PC-3 (cell line): Measurements from ENCODE around the gene TMEM259. TPM values are rescaled to one million over a fixed set of nuclear protein-coding genes. Genes with fewer than 3 reads are reported as not detected.

Source experiments
- ATAC-seq: fragments of 200-7000 bp; cut with Tn5 transposase; 2 replicates; pipeline ENCODE4 v1.9.1; 2020; ENCODE audit warnings: mild to moderate bottlenecking, moderate library complexity
- BruUV-seq: library from RNA; stranded (reverse); fragments of 400-500 nt; replicated peaks from 2 replicates; lab custom pipeline; 2021; lab: Mats Ljungman, UMichigan
- CTCF ChIA-PET: fragments of 300-600 bp; sonication (Branson Sonifier 250); formaldehyde crosslinking; loops from one replicate; lab custom pipeline; 2022; ENCODE audit warnings: antibody characterized with exemption; lab: Charles Lee
- POLR2A ChIA-PET: fragments of 300-600 bp; sonication (Branson Sonifier 250); formaldehyde crosslinking; loops from one replicate; lab custom pipeline; 2022; ENCODE audit warnings: antibody characterized with exemption; ENCODE audit not compliant: unreplicated experiment; lab: Charles Lee
- DNase-seq: peaks from one replicate; pipeline ENCODE4 v3.0.0-alpha.2; 2015
- H2AFZ ChIP-seq: fragments of 300-600 bp; sonication (generic); 2 replicates; pipeline ENCODE4 v1.6.0; 2016; ENCODE audit warnings: antibody characterized with exemption, low read length
- H3F3A ChIP-seq: fragments of 300-600 bp; sonication (generic); one replicate; pipeline ENCODE4 v1.6.0; 2017; ENCODE audit warnings: antibody characterized with exemption, low read length, control low read depth, mild to moderate bottlenecking; ENCODE audit not compliant: unreplicated experiment
- H3K27ac ChIP-seq: fragments of 300-600 bp; sonication (generic); 2 replicates; pipeline ENCODE4 v1.5.1; 2016; ENCODE audit warnings: mild to moderate bottlenecking, low read length
- H3K27me3 ChIP-seq: fragments of 300-600 bp; sonication (generic); 2 replicates; pipeline ENCODE4 v1.6.1; 2016; ENCODE audit warnings: low read length, mixed read lengths
- H3K36me3 ChIP-seq: fragments of 300-600 bp; sonication (generic); 2 replicates; pipeline ENCODE4 v1.6.1; 2016; ENCODE audit warnings: low read depth, mixed run types, low read length, mixed read lengths
- H3K4me1 ChIP-seq: fragments of 300-600 bp; sonication (generic); 2 replicates; pipeline ENCODE4 v1.5.1; 2016; ENCODE audit warnings: low read length; ENCODE audit not compliant: insufficient read depth
- H3K4me2 ChIP-seq: fragments of 300-600 bp; sonication (generic); 2 replicates; pipeline ENCODE4 v1.6.0; 2016; ENCODE audit warnings: low read length
- H3K4me3 ChIP-seq: fragments of 300-600 bp; sonication (generic); 2 replicates; pipeline ENCODE4 v1.5.1; 2016; ENCODE audit warnings: mild to moderate bottlenecking, low read length, mixed read lengths
- H3K79me2 ChIP-seq: fragments of 300-600 bp; sonication (generic); 2 replicates; pipeline ENCODE4 v1.6.1; 2017; ENCODE audit warnings: low read length, mixed read lengths
- H3K9ac ChIP-seq: fragments of 300-600 bp; sonication (generic); 2 replicates; pipeline ENCODE4 v1.6.0; 2016; ENCODE audit warnings: mild to moderate bottlenecking, low read length
- H3K9me2 ChIP-seq: fragments of 300-600 bp; sonication (generic); replicated peaks from 2 replicates; pipeline ENCODE4 v1.6.1; 2016; ENCODE audit warnings: mixed run types, low read length, mixed read lengths
- H3K9me3 ChIP-seq: fragments of 300-600 bp; sonication (generic); 2 replicates; pipeline ENCODE4 v1.6.1; 2016; ENCODE audit warnings: low read length, mixed read lengths
- H4K20me1 ChIP-seq: fragments of 300-600 bp; sonication (generic); 2 replicates; pipeline ENCODE4 v1.6.1; 2016; ENCODE audit warnings: low read length, mixed read lengths
- CTCF ChIP-seq: fragments of 300-600 bp; sonication (generic); conservative IDR thresholded peaks from 2 replicates; pipeline ENCODE4 v1.5.1; 2017; ENCODE audit warnings: antibody characterized with exemption, low read depth, mild to moderate bottlenecking, low read length
- EZH2 ChIP-seq: fragments of 300-600 bp; sonication (generic); IDR thresholded peaks from one replicate; pipeline ENCODE4 v1.6.1; 2017; ENCODE audit warnings: antibody characterized with exemption, mild to moderate bottlenecking, low read length; ENCODE audit not compliant: unreplicated experiment
- EZH2phosphoT487 ChIP-seq: fragments of 300-600 bp; sonication (generic); IDR thresholded peaks from 2 replicates; pipeline ENCODE4 v1.6.1; 2018; ENCODE audit warnings: mild to moderate bottlenecking, antibody characterized with exemption, low read length, borderline replicate concordance
- intact Hi-C: fragments of 100-400 bp; cut with micrococcal nuclease; formaldehyde crosslinking; loops from 2 replicates; pipeline ENCODE4 v1.9.0; 2023
- total RNA-seq: library from RNA; depleted of rRNA; stranded (reverse); fragments of >200 nt; gene quantifications from 2 replicates; pipeline ENCODE4 v1.2.3, GENCODE V29; 2014

Gene TMEM259
- total RNA-seq, 1 experiment from 2014 or later: 136 TPM

GRCh38 chr19:1014161-1015060, 6.5 kb downstream of the TMEM259 start:
- Histone ChIP-seq H3K9ac (no peak overlapping the region), H4K20me1 (peaks cover 41% of the 10 kb centered on the region), H2AFZ (no peak overlapping the region), H3K9me3 (no peaks in the 10 kb centered on the region), H3K9me2 (no peaks in the 10 kb centered on the region), H3K4me3 (no peak overlapping the region), H3F3A (no peaks in the 10 kb centered on the region), H3K4me1 (peaks cover 22% of the 10 kb centered on the region), H3K36me3 (no peaks in the 10 kb centered on the region), H3K27me3 (no peaks in the 10 kb centered on the region), H3K4me2 (no peak overlapping the region), H3K27ac (no peak overlapping the region), H3K79me2 (peaks cover 54% of the 10 kb centered on the region)
- ATAC-seq (no peak), DNase-seq (no peak)
- TF ChIP-seq EZH2 (no peak), CTCF (no peak), EZH2phosphoT487 (no peak)
- CTCF ChIA-PET: no interaction called here
- BruUV-seq: no TSS peak
- POLR2A ChIA-PET: no interaction called here
- intact Hi-C loops: no loop called here

- H3K9me2 ChIP-seq: no peaks in the 10 kb centered on the region
- no peak overlapping the region for H2AFZ ChIP-seq
- H3K36me3 ChIP-seq: no peaks in the 10 kb centered on the region
- ATAC-seq (no peak), DNase-seq (no peak)
- H3K9me3 ChIP-seq: no peaks in the 10 kb centered on the region
- no peak overlapping the region for H3K4me2 ChIP-seq
- TF ChIP-seq CTCF (no peak), EZH2 (no peak), EZH2phosphoT487 (no peak)
- H4K20me1 ChIP-seq: peaks cover 31% of the 10 kb centered on the region
- no peak overlapping the region for H3K4me3 ChIP-seq
- no peak overlapping the region for H3K27ac ChIP-seq
- ChIA-PET CTCF (no interaction called here), POLR2A (no interaction called here)
- H3K27me3 ChIP-seq: no peaks in the 10 kb centered on the region
- H3K9ac ChIP-seq: no peak overlapping the region
- intact Hi-C loops: no loop called here
- no TSS peak for BruUV-seq
- peaks cover 19% of the 10 kb centered on the region for H3K4me1 ChIP-seq
- peaks cover 42% of the 10 kb centered on the region for H3K79me2 ChIP-seq
- H3F3A ChIP-seq: no peaks in the 10 kb centered on the region
These were observed 7.7 kb downstream of the TMEM259 start for GRCh38 chr19:1013218-1013617.

DNA sequence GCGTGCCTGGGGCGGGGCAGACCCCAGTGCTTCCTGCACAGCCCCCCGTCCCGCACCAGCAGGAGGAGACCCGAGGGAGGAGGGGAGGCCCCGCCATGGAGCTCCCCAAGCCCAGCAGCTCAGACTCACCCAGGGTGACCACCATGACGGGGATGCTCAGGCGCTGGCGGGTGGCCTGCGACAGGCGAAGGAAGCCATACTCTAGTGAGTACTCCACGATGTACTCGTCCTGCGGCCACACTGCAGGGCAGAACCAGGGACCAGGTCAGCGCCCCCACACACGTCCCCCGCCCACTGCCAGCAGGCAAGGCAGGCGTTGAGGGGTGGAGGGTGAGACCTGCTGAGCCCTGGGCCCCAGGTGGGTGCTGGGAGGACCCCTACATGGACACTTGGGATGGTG, 8.6 kb downstream of the TMEM259 start:
- H3K4me1 ChIP-seq: peaks cover 10% of the 10 kb centered on the region
- H3K79me2 ChIP-seq: peaks cover 33% of the 10 kb centered on the region
- no peaks in the 10 kb centered on the region for H3K27me3 ChIP-seq
- H3K4me2 ChIP-seq: no peak overlapping the region
- CTCF ChIA-PET: no interaction called here
- intact Hi-C loops: no loop called here
- H3K36me3 ChIP-seq: no peaks in the 10 kb centered on the region
- ATAC-seq (no peak), DNase-seq (no peak)
- TF ChIP-seq EZH2phosphoT487 (no peak), CTCF (no peak), EZH2 (no peak)
- no peaks in the 10 kb centered on the region for H3F3A ChIP-seq
- H4K20me1 ChIP-seq: peaks cover 23% of the 10 kb centered on the region
- no peak overlapping the region for H3K4me3 ChIP-seq
- no peak overlapping the region for H3K27ac ChIP-seq
- POLR2A ChIA-PET: interaction anchor here (0.5 kb wide), 1 partner anchor 9 kb away, joined by 3 read pairs; no protein-coding TSS in a partner anchor
- no peaks in the 10 kb centered on the region for H3K9me2 ChIP-seq
- no peaks in the 10 kb centered on the region for H3K9me3 ChIP-seq
- H2AFZ ChIP-seq: no peak overlapping the region
- no TSS peak for BruUV-seq
- H3K9ac ChIP-seq: no peak overlapping the region
